ENCODE results near the gene NSUN6. TPM values are rescaled to one million over a fixed set of nuclear protein-coding genes. Genes with fewer than 3 reads are reported as not detected.

Gene NSUN6
- total RNA-seq, 1 experiment from 2014 or later: 29.0 TPM

GRCh38 chr10:18508587-18508986, 142.8 kb downstream of the NSUN6 start:
- Histone ChIP-seq H3K9me2 (replicated peaks; ENCODE audit: insufficient read depth, low read length) (no peaks in the 10 kb centered on the region), H3K27ac (ENCODE audit: low read length) (no peak overlapping the region), H3K9ac (ENCODE audit: low read length) (no peak overlapping the region), H3K27me3 (ENCODE audit: low read length) (no peaks in the 10 kb centered on the region), H4K20me1 (ENCODE audit: insufficient read depth, low read depth, low read length) (no peaks in the 10 kb centered on the region), H2AFZ (ENCODE audit: low read length) (no peak overlapping the region), H3K4me3 (ENCODE audit: low read length) (no peak overlapping the region), H3K4me2 (ENCODE audit: low read depth, low read length, poor library complexity, severe bottlenecking) (no peak overlapping the region), H3K4me1 (ENCODE audit: low read length) (no peaks in the 10 kb centered on the region), H3K79me2 (ENCODE audit: low read length) (no peaks in the 10 kb centered on the region), H3K9me3 (ENCODE audit: low read length) (no peaks in the 10 kb centered on the region), H3K36me3 (ENCODE audit: insufficient read depth, low read length) (0 out of 2 replicates have a peak, but pooled peaks cover 5% of the 10 kb centered on the region)
- DNase-seq: no peak

DNA sequence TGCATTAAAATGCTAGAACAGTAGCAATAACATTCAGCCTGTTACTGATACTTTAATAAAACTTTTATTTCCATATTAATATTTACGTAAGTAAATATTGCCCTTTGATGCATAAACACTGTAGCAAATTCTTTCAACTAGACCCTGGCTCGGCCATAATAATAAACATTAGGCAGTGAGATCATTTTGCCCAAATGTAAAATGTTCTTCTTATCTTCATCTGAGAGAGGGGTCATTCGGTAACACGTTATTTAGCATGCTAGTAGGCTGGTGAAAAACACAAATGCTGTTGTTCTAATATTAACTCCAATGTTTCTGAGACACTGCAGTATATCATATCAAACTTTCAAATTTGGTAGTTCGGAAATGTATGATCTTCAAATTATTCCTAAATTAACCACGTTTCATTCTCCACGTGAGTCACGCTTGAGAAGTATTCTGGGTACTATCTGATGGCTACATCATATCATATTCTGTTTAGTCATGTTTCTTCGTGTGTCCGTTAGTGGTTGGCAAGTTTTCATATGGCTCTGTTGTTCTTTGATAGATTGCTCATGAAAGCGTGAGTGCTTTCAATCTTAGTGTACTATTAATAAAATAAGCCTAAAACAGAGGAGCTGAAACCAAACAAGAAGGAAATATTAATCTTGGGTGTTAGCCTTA, 145.8 kb downstream of the NSUN6 start:
- no peaks in the 10 kb centered on the region for H3K4me1 ChIP-seq (ENCODE audit: low read length)
- no peaks in the 10 kb centered on the region for H3K27me3 ChIP-seq (ENCODE audit: low read length)
- H3K4me3 ChIP-seq (ENCODE audit: low read length): no peak overlapping the region
- H3K27ac ChIP-seq (ENCODE audit: low read length): no peak overlapping the region
- no peak overlapping the region for H3K4me2 ChIP-seq (ENCODE audit: low read depth, low read length, poor library complexity, severe bottlenecking)
- H3K9ac ChIP-seq (ENCODE audit: low read length): no peak overlapping the region
- no peak overlapping the region for H2AFZ ChIP-seq (ENCODE audit: low read length)
- no peak for DNase-seq
- H3K36me3 ChIP-seq (ENCODE audit: insufficient read depth, low read length): no peaks in the 10 kb centered on the region
- H3K9me2 ChIP-seq (replicated peaks; ENCODE audit: insufficient read depth, low read length): no peaks in the 10 kb centered on the region
- no peaks in the 10 kb centered on the region for H4K20me1 ChIP-seq (ENCODE audit: insufficient read depth, low read depth, low read length)
- no peaks in the 10 kb centered on the region for H3K79me2 ChIP-seq (ENCODE audit: low read length)
- H3K9me3 ChIP-seq (ENCODE audit: low read length): no peaks in the 10 kb centered on the region

- H3K27me3 ChIP-seq (ENCODE audit: low read length): no peaks in the 10 kb centered on the region
- H3K79me2 ChIP-seq (ENCODE audit: low read length): no peaks in the 10 kb centered on the region
- no peak overlapping the region for H3K27ac ChIP-seq (ENCODE audit: low read length)
- no peak overlapping the region for H3K9ac ChIP-seq (ENCODE audit: low read length)
- no peak overlapping the region for H3K4me2 ChIP-seq (ENCODE audit: low read depth, low read length, poor library complexity, severe bottlenecking)
- no peak overlapping the region for H2AFZ ChIP-seq (ENCODE audit: low read length)
- no peaks in the 10 kb centered on the region for H3K36me3 ChIP-seq (ENCODE audit: insufficient read depth, low read length)
- H3K4me1 ChIP-seq (ENCODE audit: low read length): no peaks in the 10 kb centered on the region
- no peaks in the 10 kb centered on the region for H3K9me3 ChIP-seq (ENCODE audit: low read length)
- H3K4me3 ChIP-seq (ENCODE audit: low read length): no peak overlapping the region
- H3K9me2 ChIP-seq (replicated peaks; ENCODE audit: insufficient read depth, low read length): no peaks in the 10 kb centered on the region
- DNase-seq: no peak
- no peaks in the 10 kb centered on the region for H4K20me1 ChIP-seq (ENCODE audit: insufficient read depth, low read depth, low read length)
Measured at GRCh38 chr10:18504161-18504560, 147.2 kb downstream of the NSUN6 start.

DNA sequence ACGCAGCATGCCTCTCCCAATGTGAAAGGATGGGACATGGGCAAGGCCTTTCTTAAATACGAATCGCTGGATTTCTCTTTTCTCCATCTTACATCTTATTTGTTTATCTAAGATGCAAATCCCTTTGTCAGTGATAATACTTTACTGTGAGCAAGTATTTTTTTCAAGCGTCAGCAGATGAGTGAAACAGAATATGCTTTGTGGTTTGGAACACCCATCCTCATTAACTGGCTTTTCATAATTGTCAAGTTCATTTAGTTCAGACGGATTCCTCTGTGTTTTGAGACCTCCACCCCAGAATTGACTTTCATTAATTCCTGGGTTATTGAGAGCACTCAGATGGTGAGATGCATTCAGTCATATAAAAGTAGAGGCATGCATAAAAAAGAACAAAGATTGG, 149.8 kb downstream of the NSUN6 start:
- H3K27ac ChIP-seq (ENCODE audit: low read length): no peak overlapping the region
- no peaks in the 10 kb centered on the region for H3K4me1 ChIP-seq (ENCODE audit: low read length)
- H3K9me2 ChIP-seq (replicated peaks; ENCODE audit: insufficient read depth, low read length): no peaks in the 10 kb centered on the region
- no peaks in the 10 kb centered on the region for H3K79me2 ChIP-seq (ENCODE audit: low read length)
- no peak for DNase-seq
- H4K20me1 ChIP-seq (ENCODE audit: insufficient read depth, low read depth, low read length): no peaks in the 10 kb centered on the region
- H3K27me3 ChIP-seq (ENCODE audit: low read length): no peaks in the 10 kb centered on the region
- peak overlapping the region; percentile 27 for H3K4me2 ChIP-seq (ENCODE audit: low read depth, low read length, poor library complexity, severe bottlenecking)
- H2AFZ ChIP-seq (ENCODE audit: low read length): no peak overlapping the region
- peak overlapping the region; percentile 37; the same call in 1 of the 2 replicates for H3K4me3 ChIP-seq (ENCODE audit: low read length)
- H3K36me3 ChIP-seq (ENCODE audit: insufficient read depth, low read length): no peaks in the 10 kb centered on the region
- no peak overlapping the region for H3K9ac ChIP-seq (ENCODE audit: low read length)
- H3K9me3 ChIP-seq (ENCODE audit: low read length): no peaks in the 10 kb centered on the region

- Histone ChIP-seq H3K4me3 (ENCODE audit: low read length) (peak overlapping the region; percentile 37; the same call in 1 of the 2 replicates), H3K36me3 (ENCODE audit: insufficient read depth, low read length) (no peaks in the 10 kb centered on the region), H3K79me2 (ENCODE audit: low read length) (no peaks in the 10 kb centered on the region), H3K9me2 (replicated peaks; ENCODE audit: insufficient read depth, low read length) (no peaks in the 10 kb centered on the region), H3K9me3 (ENCODE audit: low read length) (no peaks in the 10 kb centered on the region), H2AFZ (ENCODE audit: low read length) (no peak overlapping the region), H3K4me2 (ENCODE audit: low read depth, low read length, poor library complexity, severe bottlenecking) (peak overlapping the region; percentile 27), H3K9ac (ENCODE audit: low read length) (no peak overlapping the region), H3K27ac (ENCODE audit: low read length) (no peak overlapping the region), H3K27me3 (ENCODE audit: low read length) (no peaks in the 10 kb centered on the region), H3K4me1 (ENCODE audit: low read length) (no peaks in the 10 kb centered on the region), H4K20me1 (ENCODE audit: insufficient read depth, low read depth, low read length) (no peaks in the 10 kb centered on the region)
- no peak for DNase-seq
Measured at GRCh38 chr10:18501198-18501597, 150.2 kb downstream of the NSUN6 start.

DNA sequence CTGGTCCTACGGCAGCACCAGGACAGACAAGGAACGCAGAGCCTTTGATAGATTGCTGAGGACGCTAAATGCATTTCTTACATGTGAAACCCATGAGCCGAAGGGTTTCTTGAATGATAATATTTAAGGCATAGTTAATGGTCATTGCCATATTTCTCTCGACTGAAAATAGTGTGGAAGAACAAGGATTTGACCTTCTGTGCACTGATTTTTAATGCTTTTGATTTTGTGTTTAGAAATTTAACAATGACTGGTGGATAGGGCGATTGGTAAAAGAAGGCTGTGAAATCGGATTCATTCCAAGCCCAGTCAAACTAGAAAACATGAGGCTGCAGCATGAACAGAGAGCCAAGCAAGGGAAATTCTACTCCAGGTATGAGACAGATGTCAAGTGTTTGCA, 150.8 kb downstream of the NSUN6 start:
- no peaks in the 10 kb centered on the region for H3K9me3 ChIP-seq (ENCODE audit: low read length)
- H3K9me2 ChIP-seq (replicated peaks; ENCODE audit: insufficient read depth, low read length): no peaks in the 10 kb centered on the region
- H3K27ac ChIP-seq (ENCODE audit: low read length): no peak overlapping the region
- H3K4me2 ChIP-seq (ENCODE audit: low read depth, low read length, poor library complexity, severe bottlenecking): no peak overlapping the region
- no peaks in the 10 kb centered on the region for H3K4me1 ChIP-seq (ENCODE audit: low read length)
- H2AFZ ChIP-seq (ENCODE audit: low read length): no peak overlapping the region
- H3K36me3 ChIP-seq (ENCODE audit: insufficient read depth, low read length): no peaks in the 10 kb centered on the region
- H3K9ac ChIP-seq (ENCODE audit: low read length): no peak overlapping the region
- no peak overlapping the region for H3K4me3 ChIP-seq (ENCODE audit: low read length)
- no peaks in the 10 kb centered on the region for H3K79me2 ChIP-seq (ENCODE audit: low read length)
- H4K20me1 ChIP-seq (ENCODE audit: insufficient read depth, low read depth, low read length): no peaks in the 10 kb centered on the region
- no peak for DNase-seq
- no peaks in the 10 kb centered on the region for H3K27me3 ChIP-seq (ENCODE audit: low read length)

GRCh38 chr10:18498998-18499397, 152.4 kb downstream of the NSUN6 start:
- Histone ChIP-seq H3K4me3 (ENCODE audit: low read length) (no peak overlapping the region), H3K4me1 (ENCODE audit: low read length) (no peaks in the 10 kb centered on the region), H3K27me3 (ENCODE audit: low read length) (no peaks in the 10 kb centered on the region), H3K9ac (ENCODE audit: low read length) (no peak overlapping the region), H3K79me2 (ENCODE audit: low read length) (no peaks in the 10 kb centered on the region), H3K36me3 (ENCODE audit: insufficient read depth, low read length) (no peaks in the 10 kb centered on the region), H3K9me2 (replicated peaks; ENCODE audit: insufficient read depth, low read length) (no peaks in the 10 kb centered on the region), H3K4me2 (ENCODE audit: low read depth, low read length, poor library complexity, severe bottlenecking) (no peak overlapping the region), H2AFZ (ENCODE audit: low read length) (no peak overlapping the region), H3K27ac (ENCODE audit: low read length) (no peak overlapping the region), H3K9me3 (ENCODE audit: low read length) (no peaks in the 10 kb centered on the region), H4K20me1 (ENCODE audit: insufficient read depth, low read depth, low read length) (no peaks in the 10 kb centered on the region)
- DNase-seq: no peak

DNA sequence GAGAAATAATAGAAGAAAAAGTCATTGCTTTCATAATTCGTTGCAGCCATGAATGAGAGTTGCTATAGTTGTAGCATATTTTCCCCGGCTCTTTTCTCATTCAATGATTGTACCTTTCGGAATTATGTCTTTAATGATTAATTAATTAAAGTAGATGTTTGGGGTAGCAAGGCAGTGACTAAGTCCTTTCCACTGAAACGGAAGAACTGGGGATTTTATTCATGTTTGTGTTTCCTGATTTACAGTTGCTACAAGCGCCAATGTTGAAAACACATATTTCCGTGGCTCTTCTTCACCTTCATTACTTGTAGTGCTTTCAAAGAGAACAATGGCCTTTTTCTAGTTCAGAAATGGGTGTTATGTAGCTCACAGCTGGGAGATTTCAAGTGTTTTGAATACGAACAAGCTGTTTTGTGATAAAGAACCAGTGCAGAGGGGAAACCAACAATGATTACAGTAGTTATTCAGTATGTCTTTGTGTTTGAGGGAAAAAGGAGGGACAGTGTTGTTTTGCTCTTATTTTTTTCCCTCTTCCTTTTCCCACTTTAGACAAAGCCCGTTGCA, 153.5 kb downstream of the NSUN6 start:
- Histone ChIP-seq H3K4me2 (ENCODE audit: low read depth, low read length, poor library complexity, severe bottlenecking) (no peak overlapping the region), H3K27ac (ENCODE audit: low read length) (no peak overlapping the region)

More for the DNA sequence above, 153.5 kb downstream of the NSUN6 start:
- Histone ChIP-seq H3K9me3 (ENCODE audit: low read length) (no peaks in the 10 kb centered on the region), H3K9ac (ENCODE audit: low read length) (no peak overlapping the region), H3K4me3 (ENCODE audit: low read length) (no peak overlapping the region), H3K79me2 (ENCODE audit: low read length) (no peaks in the 10 kb centered on the region), H3K27me3 (ENCODE audit: low read length) (no peaks in the 10 kb centered on the region), H3K36me3 (ENCODE audit: insufficient read depth, low read length) (no peaks in the 10 kb centered on the region), H4K20me1 (ENCODE audit: insufficient read depth, low read depth, low read length) (no peaks in the 10 kb centered on the region), H2AFZ (ENCODE audit: low read length) (no peak overlapping the region), H3K9me2 (replicated peaks; ENCODE audit: insufficient read depth, low read length) (no peaks in the 10 kb centered on the region), H3K4me1 (ENCODE audit: low read length) (no peaks in the 10 kb centered on the region)
- no peak for DNase-seq
